ENCODE data around the gene SCNN1B.

SCNN1B gene

GRCh38 chr16:23323224-23324030 is 21.3 kb downstream of the SCNN1B start:
- no peak overlapping the region for H3K4me3 ChIP-seq (ENCODE audit: low read depth, low read length)
- ChIA-PET CTCF (no interaction called here), POLR2A (no interaction called here)
- no peak for DNase-seq (ENCODE audit: low read depth, low spot score)
- TF ChIP-seq CTCF (IDR thresholded peaks at IDR 0.05; ENCODE audit: insufficient read depth, low read length, missing control alignments), result no peak

- ChIA-PET CTCF (no interaction called here), POLR2A (no interaction called here)
- no peak for TF ChIP-seq CTCF (IDR thresholded peaks at IDR 0.05; ENCODE audit: insufficient read depth, low read length, missing control alignments)
- no peak for DNase-seq (ENCODE audit: low read depth, low spot score)
- no peak overlapping the region for H3K4me3 ChIP-seq (ENCODE audit: low read depth, low read length)
Observed at GRCh38 chr16:23324727-23325126, 22.6 kb downstream of the SCNN1B start.

- CTCF ChIA-PET, result no interaction called here
- POLR2A ChIA-PET, result no interaction called here
- DNase-seq (ENCODE audit: low read depth, low spot score), result no peak
- no peak overlapping the region for H3K4me3 ChIP-seq (ENCODE audit: low read depth, low read length)
- no peak for TF ChIP-seq CTCF (IDR thresholded peaks at IDR 0.05; ENCODE audit: insufficient read depth, low read length, missing control alignments)
Observed at GRCh38 chr16:23327836-23328235, 25.7 kb downstream of the SCNN1B start.

- ChIA-PET CTCF (no interaction called here), POLR2A (no interaction called here)
- no peak for DNase-seq (ENCODE audit: low read depth, low spot score)
- no peak overlapping the region for H3K4me3 ChIP-seq (ENCODE audit: low read depth, low read length)
- no peak for TF ChIP-seq CTCF (IDR thresholded peaks at IDR 0.05; ENCODE audit: insufficient read depth, low read length, missing control alignments)
Observed at GRCh38 chr16:23330161-23330560, 28.1 kb downstream of the SCNN1B start.

- ChIA-PET POLR2A (no interaction called here), CTCF (no interaction called here)
- no peak for TF ChIP-seq CTCF (IDR thresholded peaks at IDR 0.05; ENCODE audit: insufficient read depth, low read length, missing control alignments)
- no peak overlapping the region for H3K4me3 ChIP-seq (ENCODE audit: low read depth, low read length)
- DNase-seq (ENCODE audit: low read depth, low spot score), result no peak
Observed at GRCh38 chr16:23330583-23331249, 28.6 kb downstream of the SCNN1B start.

- POLR2A ChIA-PET, result no interaction called here
- no peak overlapping the region for H3K4me3 ChIP-seq (ENCODE audit: low read depth, low read length)
- CTCF ChIA-PET, result no interaction called here
- no peak for DNase-seq (ENCODE audit: low read depth, low spot score)
- no peak for TF ChIP-seq CTCF (IDR thresholded peaks at IDR 0.05; ENCODE audit: insufficient read depth, low read length, missing control alignments)
Observed at GRCh38 chr16:23333034-23333579, 31.0 kb downstream of the SCNN1B start.
